Uterus (tissue), 2 donors: ENCODE results near the gene PWP1.

Source experiments
- CTCF ChIP-seq, 4 experiments: fragments of 200-600 bp in 2 of 4; fragments of 450-650 bp in 2 of 4; sonication (generic) in 2 of 4; IDR thresholded peaks; one replicate each; pipeline ENCODE4 v1.5.1; 2016 to 2019; ENCODE audit warnings: antibody characterized with exemption in 4 of 4, mild to moderate bottlenecking in 2 of 4, moderate library complexity in 1 of 4
- POLR2A ChIP-seq, 2 donors: fragments of 450-650 bp; IDR thresholded peaks; one replicate each; pipeline ENCODE4 v1.6.1; 2016; ENCODE audit warnings: antibody characterized with exemption in 2 of 2, mild to moderate bottlenecking in 1 of 2, moderate library complexity in 1 of 2

DNA sequence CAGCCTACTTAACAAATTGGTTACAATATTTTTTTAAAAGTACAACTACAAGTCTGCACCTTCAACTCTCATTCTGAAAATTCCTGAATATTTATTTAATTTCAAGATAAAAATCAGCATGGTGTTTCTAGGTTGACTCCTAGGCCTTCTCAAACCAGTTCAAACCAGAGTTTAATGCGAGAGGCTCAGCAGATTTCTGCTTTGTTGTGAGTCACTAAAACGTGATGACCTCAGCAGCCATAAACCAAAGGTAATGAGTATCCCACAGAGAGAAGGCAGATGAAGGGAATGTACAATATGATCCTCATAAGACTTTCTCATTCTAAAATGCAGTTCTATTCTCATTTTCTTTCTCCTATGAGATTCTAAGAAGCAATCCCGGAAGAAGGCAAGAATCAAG is 73.8 kb downstream of the PWP1 start:
- no peak for TF ChIP-seq CTCF (IDR thresholded peaks at IDR 0.05)
- no peak for TF ChIP-seq POLR2A (IDR thresholded peaks at IDR 0.05)
